Neuronal stem cell (in vitro differentiated cells): ENCODE results near the gene HNRNPR.

Experiments
- DNase-seq: peaks from one replicate; pipeline ENCODE4 v3.0.0-alpha.2; 2013; ENCODE audit warnings: low spot score
- H2AFZ ChIP-seq: one replicate; pipeline ENCODE4 v1.6.1; 2013; ENCODE audit warnings: mild to moderate bottlenecking, low read length, inconsistent platforms
- H2AK5ac ChIP-seq: 2 replicates; pipeline ENCODE4 v1.6.1; 2013; ENCODE audit warnings: low read depth, mild to moderate bottlenecking, inconsistent platforms, low read length, moderate library complexity, mixed read lengths
- H2BK120ac ChIP-seq: 2 replicates; pipeline ENCODE4 v1.6.1; 2013; ENCODE audit warnings: low read depth, mild to moderate bottlenecking, inconsistent platforms, low read length, moderate library complexity, mixed read lengths
- H2BK12ac ChIP-seq: one replicate; pipeline ENCODE4 v1.6.1; 2013; ENCODE audit warnings: low read length, inconsistent platforms
- H2BK15ac ChIP-seq: 2 replicates; pipeline ENCODE4 v1.6.1; 2013; ENCODE audit warnings: mild to moderate bottlenecking, low read length, inconsistent platforms, mixed read lengths
- H2BK5ac ChIP-seq: one replicate; pipeline ENCODE4 v1.6.1; 2013; ENCODE audit warnings: inconsistent platforms, mild to moderate bottlenecking, low read length, moderate library complexity
- H3K14ac ChIP-seq: one replicate; pipeline ENCODE4 v1.6.1; 2013; ENCODE audit warnings: low read length, inconsistent platforms
- H3K18ac ChIP-seq: 2 replicates; pipeline ENCODE4 v1.6.1; 2013; ENCODE audit warnings: low read length, inconsistent platforms
- H3K23ac ChIP-seq: 2 replicates; pipeline ENCODE4 v1.6.1; 2013; ENCODE audit warnings: low read depth, mild to moderate bottlenecking, mixed read lengths, low read length, inconsistent platforms; ENCODE audit not compliant: poor library complexity
- H3K27ac ChIP-seq: replicated peaks from 3 replicates; pipeline ENCODE4 v1.5.1; 2013; ENCODE audit warnings: low read length, inconsistent platforms
- H3K27me3 ChIP-seq, 3 experiments: 2 replicates each; pipeline ENCODE4 v1.6.1; 2013; ENCODE audit warnings: low read length in 3 of 3, mild to moderate bottlenecking in 2 of 3, inconsistent platforms in 1 of 3, low read depth in 1 of 3, mixed read lengths in 1 of 3, moderate library complexity in 1 of 3; ENCODE audit not compliant: control insufficient read depth in 3 of 3, insufficient read depth in 3 of 3
- H3K36me3 ChIP-seq, 2 donors: replicated peaks in 1 of 2; 2 replicates each; pipeline ENCODE4 v1.6.1; 2013; ENCODE audit warnings: low read length in 2 of 2; ENCODE audit not compliant: control insufficient read depth in 2 of 2, insufficient read depth in 2 of 2
- H3K4ac ChIP-seq: 2 replicates; pipeline ENCODE4 v1.6.1; 2013; ENCODE audit warnings: inconsistent platforms, mild to moderate bottlenecking, low read length, moderate library complexity
- H3K4me1 ChIP-seq, 2 donors: 1 replicate in 1 of 2; 2 replicates in 1 of 2; pipeline ENCODE4 v1.6.1; 2013; ENCODE audit warnings: low read length in 2 of 2, low read depth in 1 of 2; ENCODE audit not compliant: control insufficient read depth in 2 of 2, insufficient read depth in 1 of 2
- H3K4me2 ChIP-seq: one replicate; pipeline ENCODE4 v1.6.1; 2013; ENCODE audit warnings: mild to moderate bottlenecking, low read length, inconsistent platforms; ENCODE audit not compliant: insufficient read depth, poor library complexity, severe bottlenecking
- H3K4me3 ChIP-seq, 2 donors: 2 replicates each; pipeline ENCODE4 v1.5.1; 2013; ENCODE audit warnings: low read length in 2 of 2, mild to moderate bottlenecking in 2 of 2, inconsistent platforms in 1 of 2, moderate library complexity in 1 of 2
- H3K79me1 ChIP-seq: one replicate; pipeline ENCODE4 v1.6.1; 2013; ENCODE audit warnings: low read depth, mild to moderate bottlenecking, inconsistent platforms, low read length, moderate library complexity
- H3K9ac ChIP-seq: one replicate; pipeline ENCODE4 v1.6.1; 2013; ENCODE audit warnings: mild to moderate bottlenecking, low read depth, low read length, inconsistent platforms; ENCODE audit not compliant: poor library complexity
- H3K9me3 ChIP-seq, 2 donors: replicated peaks in 1 of 2; 2 replicates each; pipeline versions ENCODE3 to v1.6.1; 2013; ENCODE audit warnings: low read length in 2 of 2, mild to moderate bottlenecking in 2 of 2, inconsistent platforms in 1 of 2, low read depth in 1 of 2, mixed read lengths in 1 of 2, moderate library complexity in 1 of 2; ENCODE audit not compliant: control insufficient read depth in 2 of 2, insufficient read depth in 1 of 2
- H4K8ac ChIP-seq: one replicate; pipeline ENCODE4 v1.6.1; 2013; ENCODE audit warnings: low read depth, mild to moderate bottlenecking, inconsistent platforms, low read length, moderate library complexity
- H4K91ac ChIP-seq: one replicate; pipeline ENCODE4 v1.6.1; 2013; ENCODE audit warnings: low read length, low read depth, mild to moderate bottlenecking, inconsistent platforms; ENCODE audit not compliant: poor library complexity
- WGBS, 2 donors: extraction: QIAGEN DNeasy Blood & Tissue Kit; methylation state at CpG; one replicate each; pipeline ENCODE4 v1.1.7; 2013; ENCODE audit warnings: missing lambda C conversion rate in 2 of 2, mixed read lengths in 1 of 2; ENCODE audit not compliant: insufficient read length in 2 of 2, insufficient replicate concordance in 1 of 2; ENCODE audit errors: extremely low coverage in 2 of 2; 5-methylcytosine and 5-hydroxymethylcytosine counted together

Gene HNRNPR

GRCh38 chr1:23288201-23288600, 55.9 kb downstream of the HNRNPR start:
- no peak overlapping the region for H3K4me3 ChIP-seq
- DNase-seq: no peak
- no peak overlapping the region for H2AK5ac ChIP-seq
- no peak overlapping the region for H3K4ac ChIP-seq
- H4K91ac ChIP-seq: no peak overlapping the region
- H2BK15ac ChIP-seq: no peak overlapping the region
- H3K23ac ChIP-seq: no peak overlapping the region
- no peaks in the 10 kb centered on the region for H3K79me1 ChIP-seq
- peaks cover 8 to 90% of the 10 kb centered on the region in 2 donors for H3K36me3 ChIP-seq
- no peak overlapping the region for H2BK120ac ChIP-seq
- no peak overlapping the region for H2BK12ac ChIP-seq
- no peak overlapping the region for H2AFZ ChIP-seq
- H3K9ac ChIP-seq: no peak overlapping the region
- H3K14ac ChIP-seq: no peak overlapping the region
- H3K4me1 ChIP-seq: no peaks in the 10 kb centered on the region
- no peaks in the 10 kb centered on the region for H3K9me3 ChIP-seq
- no peak overlapping the region for H3K18ac ChIP-seq
- no peak overlapping the region for H2BK5ac ChIP-seq
- H4K8ac ChIP-seq: no peak overlapping the region
- H3K4me2 ChIP-seq: no peak overlapping the region
- H3K27me3 ChIP-seq: no peaks in the 10 kb centered on the region
- no peak overlapping the region for H3K27ac ChIP-seq

GRCh38 chr1:23286401-23286800, 57.7 kb downstream of the HNRNPR start:
- no peak for DNase-seq
- Histone ChIP-seq H3K36me3 (peaks cover 14 to 98% of the 10 kb centered on the region in 2 donors), H2BK120ac (no peak overlapping the region), H3K23ac (no peak overlapping the region), H3K18ac (no peak overlapping the region), H3K9ac (no peak overlapping the region), H3K27me3 (no peaks in the 10 kb centered on the region), H3K4ac (no peak overlapping the region), H2AK5ac (no peak overlapping the region), H3K4me1 (no peaks in the 10 kb centered on the region), H3K9me3 (no peaks in the 10 kb centered on the region), H4K8ac (no peak overlapping the region), H3K27ac (no peak overlapping the region), H3K4me2 (no peak overlapping the region), H3K14ac (no peak overlapping the region), H3K79me1 (no peaks in the 10 kb centered on the region), H2BK5ac (no peak overlapping the region), H3K4me3 (no peak overlapping the region), H2BK12ac (no peak overlapping the region), H2BK15ac (no peak overlapping the region), H4K91ac (no peak overlapping the region), H2AFZ (no peak overlapping the region)
- WGBS, 2 donors: no CpG with 5 or more reads among the region's 1 CpG

- H2BK120ac ChIP-seq: no peak overlapping the region
- no peak overlapping the region for H3K23ac ChIP-seq
- no peak overlapping the region for H3K4me3 ChIP-seq
- no peak overlapping the region for H3K14ac ChIP-seq
- peaks cover 0 to 1% of the 10 kb centered on the region in 2 donors for H3K4me1 ChIP-seq
- no peak overlapping the region for H2BK12ac ChIP-seq
- no peak overlapping the region for H2AK5ac ChIP-seq
- H2BK15ac ChIP-seq: no peak overlapping the region
- no peak overlapping the region for H3K27ac ChIP-seq
- peaks cover 20 to 99% of the 10 kb centered on the region in 2 donors for H3K36me3 ChIP-seq
- DNase-seq: no peak
- no peaks in the 10 kb centered on the region for H3K27me3 ChIP-seq
- no peak overlapping the region for H3K4me2 ChIP-seq
- WGBS, 2 donors: no CpG with 5 or more reads among the region's 4 CpGs
- no peak overlapping the region for H4K8ac ChIP-seq
- no peak overlapping the region for H3K9ac ChIP-seq
- no peak overlapping the region for H2AFZ ChIP-seq
- no peak overlapping the region for H3K18ac ChIP-seq
- H3K9me3 ChIP-seq: no peaks in the 10 kb centered on the region
- H4K91ac ChIP-seq: no peak overlapping the region
- no peak overlapping the region for H2BK5ac ChIP-seq
- H3K4ac ChIP-seq: no peak overlapping the region
- no peaks in the 10 kb centered on the region for H3K79me1 ChIP-seq
Measured at GRCh38 chr1:23283667-23284602, 60.1 kb downstream of the HNRNPR start.

- Histone ChIP-seq H3K9me3 (no peaks in the 10 kb centered on the region), H3K4ac (no peak overlapping the region), H4K91ac (no peak overlapping the region), H3K4me3 (no peak overlapping the region), H3K9ac (no peak overlapping the region), H3K27ac (no peak overlapping the region), H2BK12ac (no peak overlapping the region), H2BK120ac (no peak overlapping the region), H2BK5ac (no peak overlapping the region), H3K14ac (no peak overlapping the region), H3K4me2 (no peak overlapping the region), H3K23ac (no peak overlapping the region), H3K18ac (no peak overlapping the region), H3K36me3 (peaks cover 20 to 92% of the 10 kb centered on the region in 2 donors), H2AK5ac (no peak overlapping the region), H3K4me1 (peaks cover 0 to 1% of the 10 kb centered on the region in 2 donors), H4K8ac (no peak overlapping the region), H2BK15ac (no peak overlapping the region), H3K27me3 (no peaks in the 10 kb centered on the region), H3K79me1 (no peaks in the 10 kb centered on the region), H2AFZ (no peak overlapping the region)
- no CpG with 5 or more reads among the region's 5 CpGs for WGBS, 2 donors
- no peak for DNase-seq
Measured at GRCh38 chr1:23282957-23283356, 61.1 kb downstream of the HNRNPR start.
